Neural cell (in vitro differentiated cells): ENCODE results near the gene ITGBL1. TPM values are rescaled to one million over a fixed set of nuclear protein-coding genes. Genes with fewer than 3 reads are reported as not detected.

Source experiments
- H2AFZ ChIP-seq: fragments of 200-600, 300-800 bp; sonication (generic), shearing (Covaris generic); 2 replicates; pipeline ENCODE4 v1.6.0; 2014; ENCODE audit warnings: low read depth, mild to moderate bottlenecking, antibody characterized with exemption, low read length, moderate library complexity
- H3F3A ChIP-seq: fragments of 200-600 bp; shearing (Covaris generic); 2 replicates; pipeline ENCODE4 v1.6.1; 2016; ENCODE audit warnings: mild to moderate bottlenecking, moderate library complexity, mixed read lengths, antibody characterized with exemption, low read length; ENCODE audit not compliant: insufficient read depth, poor library complexity, severe bottlenecking
- H3K27ac ChIP-seq: fragments of 200-600, 300-800 bp; sonication (generic), shearing (Covaris generic); 2 replicates; pipeline ENCODE4 v1.5.1; 2014; ENCODE audit warnings: mild to moderate bottlenecking, low read length, moderate library complexity
- H3K27me3 ChIP-seq: fragments of 300-800, 200-600 bp; sonication (generic), shearing (Covaris generic); 2 replicates; pipeline ENCODE4 v1.6.0; 2014; ENCODE audit warnings: mild to moderate bottlenecking, low read depth, low read length, moderate library complexity; ENCODE audit not compliant: insufficient read depth
- H3K36me3 ChIP-seq: fragments of 300-800, 200-600 bp; sonication (generic), shearing (Covaris generic); 2 replicates; pipeline ENCODE4 v1.5.1; 2014; ENCODE audit warnings: mild to moderate bottlenecking, antibody characterized with exemption, low read length, moderate library complexity; ENCODE audit not compliant: insufficient read depth
- H3K4me2 ChIP-seq: fragments of 300-800, 200-600 bp; sonication (generic), shearing (Covaris generic); 2 replicates; pipeline ENCODE4 v1.6.0; 2014; ENCODE audit warnings: mild to moderate bottlenecking, low read length
- H3K4me3 ChIP-seq: fragments of 300-800, 200-600 bp; sonication (generic), shearing (Covaris generic); 2 replicates; pipeline ENCODE4 v1.5.1; 2014; ENCODE audit warnings: mild to moderate bottlenecking, low read length, moderate library complexity
- H3K79me2 ChIP-seq: fragments of 200-600 bp; shearing (Covaris generic); replicated peaks from 2 replicates; pipeline ENCODE4 v1.6.0; 2014; ENCODE audit warnings: mild to moderate bottlenecking, low read length, moderate library complexity; ENCODE audit not compliant: insufficient read depth
- H3K9ac ChIP-seq: fragments of 300-800, 200-600 bp; sonication (generic), shearing (Covaris generic); 2 replicates; pipeline ENCODE4 v1.6.1; 2016; ENCODE audit warnings: mild to moderate bottlenecking, low read length, mixed read lengths
- H3K9me2 ChIP-seq: fragments of 200-600 bp; shearing (Covaris generic); 2 replicates; pipeline ENCODE4 v1.6.1; 2016; ENCODE audit warnings: mild to moderate bottlenecking, low read length, mixed read lengths; ENCODE audit not compliant: insufficient read depth
- H3K9me3 ChIP-seq: fragments of 200-600, 300-800 bp; sonication (generic), shearing (Covaris generic); 2 replicates; pipeline ENCODE4 v1.6.1; 2016; ENCODE audit warnings: mild to moderate bottlenecking, mixed run types, low read length, moderate library complexity, mixed read lengths
- H4K20me1 ChIP-seq: fragments of 200-600 bp; shearing (Covaris generic); 2 replicates; pipeline ENCODE4 v1.6.1; 2016; ENCODE audit warnings: mild to moderate bottlenecking, mixed run types; ENCODE audit not compliant: insufficient read depth
- CTCF ChIP-seq: fragments of 450-650 bp; IDR thresholded peaks from 2 replicates; pipeline ENCODE4 v1.5.1; 2014; ENCODE audit warnings: antibody characterized with exemption, mild to moderate bottlenecking, moderate library complexity; ENCODE audit not compliant: poor library complexity, severe bottlenecking
- EP300 ChIP-seq: fragments of 450-650 bp; conservative IDR thresholded peaks from 2 replicates; pipeline ENCODE4 v1.6.1; 2014; ENCODE audit warnings: antibody characterized with exemption, mild to moderate bottlenecking, moderate library complexity; ENCODE audit not compliant: poor library complexity, severe bottlenecking
- EZH2 ChIP-seq: fragments of 200-600, 300-800 bp; shearing (Covaris generic), sonication (generic); IDR thresholded peaks from 2 replicates; pipeline ENCODE4 v1.6.1; 2014; ENCODE audit warnings: antibody characterized with exemption, low read length, borderline replicate concordance, mild to moderate bottlenecking; ENCODE audit not compliant: insufficient read depth, poor library complexity, severe bottlenecking
- MXI1 ChIP-seq: fragments of 450-650 bp; conservative IDR thresholded peaks from 2 replicates; pipeline ENCODE4 v1.6.1; 2014; ENCODE audit warnings: antibody characterized with exemption, mild to moderate bottlenecking; ENCODE audit not compliant: poor library complexity, severe bottlenecking
- POLR2AphosphoS5 ChIP-seq: IDR thresholded peaks from 2 replicates; pipeline ENCODE4 v1.6.1; 2012
- RAD21 ChIP-seq: fragments of 450-650 bp; conservative IDR thresholded peaks from 2 replicates; pipeline ENCODE4 v1.6.1; 2014; ENCODE audit warnings: antibody characterized with exemption, mild to moderate bottlenecking, moderate library complexity
- SMC3 ChIP-seq: fragments of 450-650 bp; conservative IDR thresholded peaks from 2 replicates; pipeline ENCODE4 v1.6.1; 2014; ENCODE audit warnings: antibody characterized with exemption, mild to moderate bottlenecking, moderate library complexity; ENCODE audit not compliant: poor library complexity
- TAF1 ChIP-seq: IDR thresholded peaks from 2 replicates; pipeline ENCODE4 v1.6.1; 2012; ENCODE audit warnings: low read depth
- polyA plus RNA-seq: library from polyadenylated mRNA; depleted of rRNA; stranded (reverse); fragments of >200 nt; gene quantifications from 2 replicates; pipeline ENCODE4 v1.2.3, GENCODE V29; 2014
- TF ChIP-seq, protein P1 (sequence below): IDR thresholded peaks from 2 replicates; pipeline ENCODE4 v1.6.1; 2012; ENCODE audit warnings: borderline replicate concordance

The ITGBL1 gene
- polyA plus RNA-seq, 1 donor from 2014 or later, result 0.46 TPM

DNA sequence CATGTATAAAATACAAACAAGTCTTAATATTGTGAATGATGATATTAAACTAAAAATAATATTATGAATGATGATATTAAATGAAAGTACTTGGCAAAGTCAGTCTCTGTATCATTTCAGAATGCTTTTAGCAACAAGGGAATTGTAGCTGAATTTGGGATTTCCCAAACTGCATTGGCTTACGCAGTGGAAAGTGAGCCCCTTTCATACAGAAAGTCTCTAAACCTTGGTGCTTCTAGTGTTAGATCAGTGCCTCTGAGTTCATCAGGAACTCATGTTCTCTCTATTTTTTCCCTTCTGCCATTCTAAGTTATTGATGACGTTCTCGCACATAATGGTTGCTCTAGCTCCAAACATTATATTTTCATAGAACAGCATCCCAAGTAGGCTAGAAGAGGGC is 300.0 kb downstream of the ITGBL1 start:
- no peaks in the 10 kb centered on the region for H3K9me3 ChIP-seq
- no peaks in the 10 kb centered on the region for H3K79me2 ChIP-seq
- no peak overlapping the region for H2AFZ ChIP-seq
- H3K9me2 ChIP-seq, result no peaks in the 10 kb centered on the region
- H3K27me3 ChIP-seq, result no peaks in the 10 kb centered on the region
- no peak overlapping the region for H3K4me2 ChIP-seq
- H3F3A ChIP-seq, result no peaks in the 10 kb centered on the region
- no peak overlapping the region for H3K9ac ChIP-seq
- no peaks in the 10 kb centered on the region for H3K36me3 ChIP-seq
- H4K20me1 ChIP-seq, result no peaks in the 10 kb centered on the region
- no peak overlapping the region for H3K4me3 ChIP-seq
- H3K27ac ChIP-seq, result no peak overlapping the region
- no peak for TF ChIP-seq TAF1
- no peak for TF ChIP-seq MXI1
- TF ChIP-seq SMC3, result no peak
- TF ChIP-seq RAD21, result no peak
- no peak for TF ChIP-seq EZH2
- TF ChIP-seq POLR2AphosphoS5, result no peak
- no peak for TF ChIP-seq CTCF
- TF ChIP-seq EP300, result no peak
- TF ChIP-seq, protein P1, sequence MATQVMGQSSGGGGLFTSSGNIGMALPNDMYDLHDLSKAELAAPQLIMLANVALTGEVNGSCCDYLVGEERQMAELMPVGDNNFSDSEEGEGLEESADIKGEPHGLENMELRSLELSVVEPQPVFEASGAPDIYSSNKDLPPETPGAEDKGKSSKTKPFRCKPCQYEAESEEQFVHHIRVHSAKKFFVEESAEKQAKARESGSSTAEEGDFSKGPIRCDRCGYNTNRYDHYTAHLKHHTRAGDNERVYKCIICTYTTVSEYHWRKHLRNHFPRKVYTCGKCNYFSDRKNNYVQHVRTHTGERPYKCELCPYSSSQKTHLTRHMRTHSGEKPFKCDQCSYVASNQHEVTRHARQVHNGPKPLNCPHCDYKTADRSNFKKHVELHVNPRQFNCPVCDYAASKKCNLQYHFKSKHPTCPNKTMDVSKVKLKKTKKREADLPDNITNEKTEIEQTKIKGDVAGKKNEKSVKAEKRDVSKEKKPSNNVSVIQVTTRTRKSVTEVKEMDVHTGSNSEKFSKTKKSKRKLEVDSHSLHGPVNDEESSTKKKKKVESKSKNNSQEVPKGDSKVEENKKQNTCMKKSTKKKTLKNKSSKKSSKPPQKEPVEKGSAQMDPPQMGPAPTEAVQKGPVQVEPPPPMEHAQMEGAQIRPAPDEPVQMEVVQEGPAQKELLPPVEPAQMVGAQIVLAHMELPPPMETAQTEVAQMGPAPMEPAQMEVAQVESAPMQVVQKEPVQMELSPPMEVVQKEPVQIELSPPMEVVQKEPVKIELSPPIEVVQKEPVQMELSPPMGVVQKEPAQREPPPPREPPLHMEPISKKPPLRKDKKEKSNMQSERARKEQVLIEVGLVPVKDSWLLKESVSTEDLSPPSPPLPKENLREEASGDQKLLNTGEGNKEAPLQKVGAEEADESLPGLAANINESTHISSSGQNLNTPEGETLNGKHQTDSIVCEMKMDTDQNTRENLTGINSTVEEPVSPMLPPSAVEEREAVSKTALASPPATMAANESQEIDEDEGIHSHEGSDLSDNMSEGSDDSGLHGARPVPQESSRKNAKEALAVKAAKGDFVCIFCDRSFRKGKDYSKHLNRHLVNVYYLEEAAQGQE, result no peak

- TF ChIP-seq MXI1 (no peak), POLR2AphosphoS5 (no peak), EP300 (no peak), CTCF (no peak), EZH2 (no peak), RAD21 (no peak), SMC3 (no peak), TAF1 (no peak)
- TF ChIP-seq, protein P1, result no peak
- Histone ChIP-seq H3K9me3 (no peaks in the 10 kb centered on the region), H3K9ac (no peak overlapping the region), H3K79me2 (no peaks in the 10 kb centered on the region), H3F3A (no peaks in the 10 kb centered on the region), H3K27ac (no peak overlapping the region), H4K20me1 (no peaks in the 10 kb centered on the region), H3K4me3 (no peak overlapping the region), H3K4me2 (no peak overlapping the region), H3K36me3 (no peaks in the 10 kb centered on the region), H3K27me3 (no peaks in the 10 kb centered on the region), H3K9me2 (no peaks in the 10 kb centered on the region), H2AFZ (no peak overlapping the region)
These were observed 302.9 kb downstream of the ITGBL1 start for GRCh38 chr13:101755228-101755887.
